ENCODE data around the gene RACGAP1. TPM values are rescaled to one million over a fixed set of nuclear protein-coding genes. Genes with fewer than 3 reads are reported as not detected.

The RACGAP1 gene
- total and polyA plus RNA-seq, 2 of the 8 experiments (the other 6 are each of a cell fraction or from before 2014, with no cell fraction given): 18.0 to 66.3 TPM

- Histone ChIP-seq H3K14ac (ENCODE audit: insufficient read length) (no peak overlapping the region), H3K23ac (ENCODE audit: insufficient read length) (no peak overlapping the region), H3K9ac (replicated peaks in 1 of 4; ENCODE audit: extremely low read depth in 1 of 4, low read depth in 3 of 4, low read length in 3 of 4) (no peak overlapping the region), H3K27me3 (replicated peaks in 1 of 4; ENCODE audit: control insufficient read depth in 3 of 4, extremely low read depth in 1 of 4, insufficient read depth in 3 of 4, low read length in 3 of 4) (peaks cover 37 to 81% (median 73%) of the 10 kb centered on the region in 4 experiments), H2AK5ac (ENCODE audit: low read depth, low read length) (no peak overlapping the region), H2AFZ (ENCODE audit: low read length) (no peak overlapping the region), H3K4me2 (ENCODE audit: insufficient read depth in 1 of 2, low read depth in 2 of 2, low read length in 2 of 2) (no peak overlapping the region), H3K27ac (ENCODE audit: low read depth, low read length) (no peak overlapping the region), H3K56ac (replicated peaks; ENCODE audit: insufficient read length, low read depth, low read length) (no peak overlapping the region), H4K8ac (ENCODE audit: extremely low read depth, insufficient read depth, low read length) (no peak overlapping the region), H4K5ac (ENCODE audit: insufficient read length, low read depth, low read length) (no peak overlapping the region), H3K23me2 (ENCODE audit: low read depth, low read length) (peaks cover 16% of the 10 kb centered on the region), H3K36me3 (ENCODE audit: control insufficient read depth in 2 of 4, insufficient read depth in 4 of 4, low read length in 3 of 4) (no peaks in the 10 kb centered on the region), H2BK5ac (ENCODE audit: low read depth, low read length) (no peak overlapping the region), H4K20me1 (replicated peaks in 1 of 2; ENCODE audit: control insufficient read depth in 1 of 2, insufficient read depth in 2 of 2, low read length in 2 of 2) (peaks cover 2 to 4% of the 10 kb centered on the region in 2 experiments), H3K9me3 (ENCODE audit: insufficient read depth in 2 of 2, low read depth in 1 of 2, low read length in 1 of 2) (no peaks in the 10 kb centered on the region), H3K4me3 (ENCODE audit: extremely low read depth in 1 of 4, insufficient read depth in 2 of 4, low read depth in 3 of 4, low read length in 4 of 4) (no peak overlapping the region), H2BK12ac (ENCODE audit: low read depth, low read length) (no peak overlapping the region), H2BK120ac (replicated peaks; ENCODE audit: low read depth, low read length) (no peak overlapping the region), H2BK20ac (ENCODE audit: low read length) (no peak overlapping the region), H3K79me1 (ENCODE audit: low read depth, low read length) (no peaks in the 10 kb centered on the region), H3K4ac (replicated peaks; ENCODE audit: insufficient read length, low read depth, low read length) (no peak overlapping the region), H4K91ac (replicated peaks; ENCODE audit: insufficient read length, low read length) (no peak overlapping the region), H3K18ac (ENCODE audit: extremely low read depth, low read length) (no peak overlapping the region), H3K4me1 (replicated peaks in 1 of 4; ENCODE audit: control insufficient read depth in 3 of 4, insufficient read depth in 4 of 4, low read length in 3 of 4) (peaks cover 9 to 18% (median 11%) of the 10 kb centered on the region in 4 experiments), H3K79me2 (ENCODE audit: control insufficient read depth in 1 of 2, insufficient read depth in 2 of 2, low read length in 2 of 2) (no peaks in the 10 kb centered on the region), H2BK15ac (ENCODE audit: low read length) (no peak overlapping the region)
- WGBS, 2 experiments (ENCODE audit: extremely low coverage in 1 of 2, insufficient coverage in 1 of 2, insufficient read length in 1 of 2, insufficient replicate concordance in 2 of 2, low coverage in 1 of 2, low lambda C conversion rate in 2 of 2, missing lambda C conversion rate in 1 of 2): 50% methylated on average over 1 of the region's 1 CpG; no CpG with 5 or more reads in 1 of the 2 experiments
- POLR2A ChIA-PET (ENCODE audit: partially characterized antibody): interaction anchor here (1.0 to 3.4 kb wide), 2 partner anchors 13 to 113 kb away, joined by 3 to 19 read pairs; partner anchors contain the start of gene CERS5
- FAIRE-seq: no peak
- CTCF ChIA-PET (ENCODE audit: partially characterized antibody): interaction anchor here (0.6 to 10.7 kb wide), 7 partner anchors 14 to 276 kb away, joined by 3 to 257 read pairs (median 18); no protein-coding TSS in a partner anchor
- DNase-seq (ENCODE audit: low read depth in 1 of 2, low spot score in 2 of 2): no peak
- no peak for TF ChIP-seq HDAC2 (IDR thresholded peaks at IDR 0.05; ENCODE audit: borderline replicate concordance in 1 of 2, low read depth in 2 of 2, low read length in 2 of 2)
- TF ChIP-seq RFX5 (IDR thresholded peaks at IDR 0.05; ENCODE audit: borderline replicate concordance, low read depth, low read length): no peak
- no peak for TF ChIP-seq SP1 (IDR thresholded peaks at IDR 0.05; ENCODE audit: low read depth, low read length)
- TF ChIP-seq ATF3 (IDR thresholded peaks at IDR 0.05; ENCODE audit: insufficient read depth, low read depth, low read length): no peak
- TF ChIP-seq EP300 (IDR thresholded peaks at IDR 0.05; ENCODE audit: borderline replicate concordance in 1 of 2, low read depth in 2 of 2, low read length in 2 of 2): no peak
- TF ChIP-seq SP2 (IDR thresholded peaks at IDR 0.05; ENCODE audit: low read length): no peak
- no peak for TF ChIP-seq SIX5 (IDR thresholded peaks at IDR 0.05; ENCODE audit: low read depth, low read length)
Measured at GRCh38 chr12:50053583-50053982, 28.3 kb upstream of the RACGAP1 start.
